HCT116 (cell line): ENCODE results near the gene SIPA1L3. TPM values are rescaled to one million over a fixed set of nuclear protein-coding genes. Genes with fewer than 3 reads are reported as not detected.

Experiments
- ATAC-seq: fragments of 200-7000 bp; cut with Tn5 transposase; 2 replicates; pipeline ENCODE4 v1.9.1; 2020; ENCODE audit warnings: mild to moderate bottlenecking, moderate library complexity
- Bru-seq: library from RNA; stranded (reverse); fragments of 400-500 nt; gene quantifications from one replicate; lab custom pipeline; 2021; lab: Mats Ljungman, UMichigan
- BruChase-seq, 2 experiments: library from RNA; stranded (reverse); fragments of 400-500 nt; gene quantifications; one replicate each; lab custom pipeline; 2021; lab: Mats Ljungman, UMichigan
- BruUV-seq: library from RNA; stranded (reverse); fragments of 400-500 nt; replicated peaks from 2 replicates; lab custom pipeline; 2021; lab: Mats Ljungman, UMichigan
- CTCF ChIA-PET: fragments of 300-600 bp; sonication (Branson Sonifier 250); formaldehyde crosslinking; loops from one replicate; lab custom pipeline; 2021; ENCODE audit warnings: antibody characterized with exemption; lab: Charles Lee
- POLR2A ChIA-PET: fragments of 300-600, 350-600 bp; sonication (Branson Sonifier 250); formaldehyde crosslinking; loops from one replicate; lab custom pipeline; 2021; ENCODE audit warnings: antibody characterized with exemption; lab: Charles Lee
- RAD21 ChIA-PET, 2 experiments: fragments of 300-600 bp; sonication (Branson Sonifier 250); formaldehyde crosslinking; loops; one replicate each; lab custom pipeline; 2023; ENCODE audit warnings: low total read pairs in 2 of 2; ENCODE audit not compliant: uncharacterized antibody in 2 of 2, unreplicated experiment in 2 of 2, low non-redundant PET in 1 of 2; lab: Charles Lee
- DNase-seq: peaks from one replicate; pipeline ENCODE4 v3.0.0-alpha.2; 2010; ENCODE audit warnings: low read depth, low spot score
- H2AFZ ChIP-seq: fragments of 200-600 bp; shearing (Covaris generic), sonication (generic); 2 replicates; pipeline ENCODE4 v1.6.1; 2017; ENCODE audit warnings: low read depth, mixed run types, mixed read lengths, antibody characterized with exemption, low read length; ENCODE audit not compliant: poor library complexity, severe bottlenecking
- H3K27ac ChIP-seq: 2 replicates; pipeline ENCODE4 v1.5.1; 2012; ENCODE audit warnings: low read depth, low read length
- H3K27me3 ChIP-seq: fragments of 200-600 bp; sonication (generic); 2 replicates; pipeline ENCODE4 v1.6.1; 2016; ENCODE audit warnings: mixed run types, low read length, mixed read lengths; ENCODE audit not compliant: insufficient read depth
- H3K36me3 ChIP-seq, 2 experiments: fragments of 200-500 bp in 1 of 2; fragments of 200-600 bp in 1 of 2; sonication (Bioruptor generic) in 1 of 2; sonication (generic) in 1 of 2; 2 replicates each; pipeline versions ENCODE4 v1.5.1 to v1.6.1; 2014 to 2016; ENCODE audit warnings: low read length in 2 of 2, inconsistent platforms in 1 of 2, mixed read lengths in 1 of 2, mixed run types in 1 of 2; ENCODE audit not compliant: insufficient read depth in 2 of 2, control insufficient read depth in 1 of 2
- H3K4me1 ChIP-seq, 2 experiments: fragments of 200-600 bp in 1 of 2; sonication (generic) in 1 of 2; 2 replicates each; pipeline versions ENCODE4 v1.5.1 to v1.6.1; 2012 to 2017; ENCODE audit warnings: low read length in 2 of 2, inconsistent platforms in 1 of 2, mild to moderate bottlenecking in 1 of 2, mixed read lengths in 1 of 2, mixed run types in 1 of 2, moderate library complexity in 1 of 2; ENCODE audit not compliant: insufficient read depth in 2 of 2, control insufficient read depth in 1 of 2
- H3K4me2 ChIP-seq: fragments of 200-600 bp; sonication (generic); 2 replicates; pipeline ENCODE4 v1.6.1; 2017; ENCODE audit warnings: mixed run types, low read length, mixed read lengths
- H3K4me3 ChIP-seq, 2 experiments: fragments of 200-600 bp in 1 of 2; sonication (generic) in 1 of 2; replicated peaks in 1 of 2; 2 replicates each; pipeline ENCODE4 v1.5.1; 2011 to 2016; ENCODE audit warnings: low read length in 2 of 2, control low read depth in 1 of 2, low read depth in 1 of 2, mild to moderate bottlenecking in 1 of 2, mixed read lengths in 1 of 2, mixed run types in 1 of 2
- H3K79me2 ChIP-seq: fragments of 200-600 bp; sonication (generic); 2 replicates; pipeline ENCODE4 v1.6.1; 2017; ENCODE audit warnings: mild to moderate bottlenecking, mixed run types, low read length, moderate library complexity, mixed read lengths; ENCODE audit not compliant: insufficient read depth
- H3K9ac ChIP-seq: fragments of 200-600 bp; sonication (generic); 2 replicates; pipeline ENCODE4 v1.6.1; 2016; ENCODE audit warnings: low read length, mixed read lengths
- H3K9me2 ChIP-seq: fragments of 200-600 bp; sonication (generic), shearing (Covaris generic); 2 replicates; pipeline ENCODE4 v1.6.1; 2017; ENCODE audit warnings: mixed run types, mild to moderate bottlenecking, moderate library complexity; ENCODE audit not compliant: insufficient read depth
- H3K9me3 ChIP-seq, 2 experiments: fragments of 200-500 bp in 1 of 2; fragments of 200-600 bp in 1 of 2; sonication (Bioruptor generic) in 1 of 2; sonication (generic) in 1 of 2; 2 replicates each; pipeline ENCODE4 v1.6.1; 2014 to 2017; ENCODE audit warnings: low read length in 2 of 2, mixed read lengths in 2 of 2, inconsistent platforms in 1 of 2, low read depth in 1 of 2, mild to moderate bottlenecking in 1 of 2, mixed run types in 1 of 2, moderate library complexity in 1 of 2; ENCODE audit not compliant: control insufficient read depth in 1 of 2, insufficient read depth in 1 of 2
- H4K20me1 ChIP-seq: fragments of 200-600 bp; sonication (generic), shearing (Covaris generic); 2 replicates; pipeline ENCODE4 v1.6.1; 2017; ENCODE audit warnings: mixed run types, mild to moderate bottlenecking, moderate library complexity; ENCODE audit not compliant: insufficient read depth
- CBX3 ChIP-seq: IDR thresholded peaks from 2 replicates; pipeline ENCODE4 v1.6.1; 2012; ENCODE audit warnings: low read depth
- EGR1 ChIP-seq: IDR thresholded peaks from 2 replicates; pipeline ENCODE4 v1.6.1; 2012; ENCODE audit warnings: low read depth
- ELF1 ChIP-seq: IDR thresholded peaks from 2 replicates; pipeline ENCODE4 v1.6.1; 2012; ENCODE audit warnings: low read depth, borderline replicate concordance
- EZH2 ChIP-seq: fragments of 200-600 bp; sonication (generic); IDR thresholded peaks from 2 replicates; pipeline ENCODE4 v1.6.1; 2017; ENCODE audit warnings: antibody characterized with exemption, mixed run types
- FOSL1 ChIP-seq: IDR thresholded peaks from 2 replicates; pipeline ENCODE4 v1.6.1; 2012; ENCODE audit warnings: low read depth
- JUND ChIP-seq: IDR thresholded peaks from 2 replicates; pipeline ENCODE4 v1.6.1; 2012
- POLR2A ChIP-seq: IDR thresholded peaks from 2 replicates; pipeline ENCODE4 v1.7.0; 2011; ENCODE audit warnings: borderline replicate concordance; ENCODE audit not compliant: insufficient read depth, insufficient read length; ENCODE audit errors: extremely low read depth
- RAD21 ChIP-seq: IDR thresholded peaks from 2 replicates; pipeline ENCODE4 v1.6.1; 2012; ENCODE audit warnings: low read depth, mild to moderate bottlenecking
- SIN3A ChIP-seq: IDR thresholded peaks from 2 replicates; pipeline ENCODE4 v1.6.1; 2012; ENCODE audit warnings: low read depth
- TCF7L2 ChIP-seq: IDR thresholded peaks from 2 replicates; pipeline ENCODE4 v1.7.0; 2011; ENCODE audit warnings: borderline replicate concordance, inconsistent platforms; ENCODE audit not compliant: insufficient read depth, insufficient read length; ENCODE audit errors: extremely low read depth
- YY1 ChIP-seq: IDR thresholded peaks from 2 replicates; pipeline ENCODE4 v1.6.1; 2011; ENCODE audit warnings: low read length, low read depth, moderate library complexity, mild to moderate bottlenecking; ENCODE audit not compliant: insufficient replicate concordance; ENCODE audit errors: extremely low read depth
- intact Hi-C: fragments of 100-400 bp; cut with micrococcal nuclease; formaldehyde crosslinking; loops from 2 replicates; pipeline ENCODE4 v1.10.0; 2022
- long read RNA-seq: library from polyadenylated mRNA; unstranded; transcript quantifications from one replicate; pipeline ENCODE4 v2.0.0, GENCODE V29; 2021; ENCODE audit not compliant: unreplicated experiment
- polyA plus RNA-seq: library from polyadenylated mRNA; unstranded; fragments of >200 nt; gene quantifications from 2 replicates; pipeline ENCODE4 v1.2.1, GENCODE V29; 2012; ENCODE audit warnings: missing spikeins
- total RNA-seq: library from RNA; stranded (reverse); gene quantifications from one replicate; pipeline ENCODE4 v1.2.1, GENCODE V29; 2021; ENCODE audit not compliant: unreplicated experiment
- TF ChIP-seq, protein P1 (sequence below), 3 experiments: fragments of 200-600 bp in 1 of 3; sonication (generic) in 1 of 3; IDR thresholded peaks in 2 of 3; conservative IDR thresholded peaks in 1 of 3; 2 replicates each; pipeline ENCODE4 v1.5.1; 2012 to 2017; ENCODE audit warnings: low read depth in 2 of 3, low read length in 2 of 3, antibody characterized with exemption in 1 of 3, borderline replicate concordance in 1 of 3, control low read depth in 1 of 3, mild to moderate bottlenecking in 1 of 3, mixed read lengths in 1 of 3, mixed run types in 1 of 3, moderate library complexity in 1 of 3; ENCODE audit not compliant: insufficient read depth in 1 of 3
- TF ChIP-seq, protein P2 (sequence below): IDR thresholded peaks from 2 replicates; pipeline ENCODE4 v1.6.1; 2012
- TF ChIP-seq, protein P3 (sequence below): IDR thresholded peaks from 2 replicates; pipeline ENCODE4 v1.6.1; 2011; ENCODE audit warnings: mild to moderate bottlenecking, low read length, moderate library complexity; ENCODE audit not compliant: insufficient replicate concordance; ENCODE audit errors: extremely low read depth
- TF ChIP-seq, protein P4 (sequence below): IDR thresholded peaks from 2 replicates; pipeline ENCODE4 v1.6.1; 2012; ENCODE audit warnings: low read depth

The SIPA1L3 gene
- total RNA-seq (41.8 TPM), Bru-seq, nascent RNA (percentile 69 among the genes with signal in this experiment), BruChase-seq, experiment 1, labeled RNA remaining after a 6-hour chase (percentile 63 among the genes with signal in this experiment), BruChase-seq, experiment 2, labeled RNA remaining after a 2-hour chase (percentile 59 among the genes with signal in this experiment)
- polyA plus RNA-seq, result 24.7 and 31.1 TPM in 2 replicates
- long read RNA-seq, partial matches to known transcripts, result 7 of 28 reads
- long read RNA-seq, other reads (novel, unspliced or antisense), result 21 of 28 reads

DNA sequence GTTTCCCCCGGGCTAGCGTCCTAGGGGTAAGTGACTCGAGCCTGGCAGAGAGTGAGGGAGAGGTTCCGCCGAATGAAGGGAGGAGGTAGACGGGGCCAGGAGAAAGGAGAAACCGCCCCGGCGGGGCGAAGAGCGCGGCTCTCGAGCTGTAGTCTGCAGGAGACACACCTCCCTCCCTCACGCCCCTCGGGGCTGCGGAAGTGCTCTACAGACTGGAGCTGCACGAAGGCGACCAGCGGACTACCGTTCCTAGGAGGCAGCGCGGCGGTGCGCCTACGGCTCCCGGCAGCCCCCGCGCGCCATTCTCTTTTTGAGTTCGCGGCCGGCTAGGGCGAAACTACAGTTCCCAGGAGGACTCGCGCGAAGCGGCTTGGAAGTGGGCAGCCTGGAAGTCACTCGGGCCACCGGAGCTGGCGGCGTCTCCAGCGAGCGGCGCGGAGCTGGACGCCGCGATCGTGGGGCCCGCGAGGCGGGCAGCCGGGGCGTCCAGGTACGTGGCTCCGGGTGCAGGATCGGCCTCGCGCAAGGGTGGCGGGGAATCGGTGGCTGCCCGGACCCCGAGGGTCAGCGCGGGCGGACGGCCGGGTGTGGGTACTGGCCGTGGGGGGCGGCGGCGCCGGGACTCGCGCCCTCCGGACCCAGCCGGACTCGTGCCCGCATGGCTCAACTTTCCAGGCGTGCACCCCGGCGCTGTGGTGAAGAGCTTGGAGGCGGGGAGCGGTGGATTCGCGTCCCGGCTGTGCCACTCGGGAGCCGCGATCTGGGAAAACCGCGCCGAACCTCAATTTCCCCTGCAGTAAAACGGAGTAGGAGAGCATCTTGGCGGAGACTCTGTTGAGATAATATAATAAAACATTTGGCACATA is at the start of gene SIPA1L3:
Gene SIPA1L3, plus strand, starts transcription at position 340 of the 866 bp plus-strand sequence. CDS start 174,358 bp downstream, outside the sequence.
- Histone ChIP-seq H3K9me3 (no peaks in the 10 kb centered on the region), H3K9me2 (no peaks in the 10 kb centered on the region), H3K36me3 (no peaks in the 10 kb centered on the region), H3K4me3 (peak within 1 kb of the TSS; percentile 74 to 82), H3K4me1 (peaks cover 7 to 27% of the 10 kb centered on the region in 2 experiments; a peak in 3 of 4 replicates), H3K79me2 (peaks cover 46% of the 10 kb centered on the region), H4K20me1 (0 out of 2 replicates have a peak, but pooled peaks cover 4% of the 10 kb centered on the region), H2AFZ (no peak within 1 kb of the TSS), H3K9ac (peak within 1 kb of the TSS; percentile 85), H3K27ac (peak within 1 kb of the TSS; percentile 85), H3K4me2 (peak within 1 kb of the TSS; percentile 98), H3K27me3 (no peaks in the 10 kb centered on the region)
- BruUV-seq, result no TSS peak
- ATAC-seq (peak; percentile 92), DNase-seq (peak; percentile 84)
- ChIA-PET CTCF (interaction anchor here (1.3 to 2.3 kb wide), 4 partner anchors 25 to 429 kb away, joined by 3 to 6 read pairs (median 5); partner anchors contain the start of gene CATSPERG), POLR2A (interaction anchor here (0.6 to 1.8 kb wide), 8 partner anchors 10 to 298 kb away, joined by 3 to 22 read pairs (median 3); no protein-coding TSS in a partner anchor), RAD21 (interaction anchor here (0.6 to 1.8 kb wide), 3 partner anchors 25 to 94 kb away, joined by 3 to 7 read pairs (median 3); no protein-coding TSS in a partner anchor)
- intact Hi-C loops, result no loop called here
- TF ChIP-seq JUND (no peak), ELF1 (peak; percentile 86; the same call in 1 of the 2 replicates), RAD21 (peak; percentile 26), EGR1 (no peak), CBX3 (no peak), FOSL1 (no peak), TCF7L2 (peak; percentile 91), SIN3A (0 out of 2 replicates have a peak, but pooled peaks have one; percentile 37), EZH2 (no peak), POLR2A (peak; percentile 38), YY1 (peak; percentile 81)
- TF ChIP-seq, protein P1, sequence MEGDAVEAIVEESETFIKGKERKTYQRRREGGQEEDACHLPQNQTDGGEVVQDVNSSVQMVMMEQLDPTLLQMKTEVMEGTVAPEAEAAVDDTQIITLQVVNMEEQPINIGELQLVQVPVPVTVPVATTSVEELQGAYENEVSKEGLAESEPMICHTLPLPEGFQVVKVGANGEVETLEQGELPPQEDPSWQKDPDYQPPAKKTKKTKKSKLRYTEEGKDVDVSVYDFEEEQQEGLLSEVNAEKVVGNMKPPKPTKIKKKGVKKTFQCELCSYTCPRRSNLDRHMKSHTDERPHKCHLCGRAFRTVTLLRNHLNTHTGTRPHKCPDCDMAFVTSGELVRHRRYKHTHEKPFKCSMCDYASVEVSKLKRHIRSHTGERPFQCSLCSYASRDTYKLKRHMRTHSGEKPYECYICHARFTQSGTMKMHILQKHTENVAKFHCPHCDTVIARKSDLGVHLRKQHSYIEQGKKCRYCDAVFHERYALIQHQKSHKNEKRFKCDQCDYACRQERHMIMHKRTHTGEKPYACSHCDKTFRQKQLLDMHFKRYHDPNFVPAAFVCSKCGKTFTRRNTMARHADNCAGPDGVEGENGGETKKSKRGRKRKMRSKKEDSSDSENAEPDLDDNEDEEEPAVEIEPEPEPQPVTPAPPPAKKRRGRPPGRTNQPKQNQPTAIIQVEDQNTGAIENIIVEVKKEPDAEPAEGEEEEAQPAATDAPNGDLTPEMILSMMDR (IDR thresholded peaks at IDR 0.05 in 2 of 3, conservative IDR thresholded peaks at IDR 0.05 in 1 of 3; ENCODE audit: borderline replicate concordance in 1 of 3, insufficient read depth in 1 of 3, low read depth in 2 of 3, low read length in 2 of 3), result no peak
- TF ChIP-seq, protein P2, sequence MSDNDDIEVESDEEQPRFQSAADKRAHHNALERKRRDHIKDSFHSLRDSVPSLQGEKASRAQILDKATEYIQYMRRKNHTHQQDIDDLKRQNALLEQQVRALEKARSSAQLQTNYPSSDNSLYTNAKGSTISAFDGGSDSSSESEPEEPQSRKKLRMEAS, result no peak; the same call in 1 of the 2 replicates
- TF ChIP-seq, protein P3, sequence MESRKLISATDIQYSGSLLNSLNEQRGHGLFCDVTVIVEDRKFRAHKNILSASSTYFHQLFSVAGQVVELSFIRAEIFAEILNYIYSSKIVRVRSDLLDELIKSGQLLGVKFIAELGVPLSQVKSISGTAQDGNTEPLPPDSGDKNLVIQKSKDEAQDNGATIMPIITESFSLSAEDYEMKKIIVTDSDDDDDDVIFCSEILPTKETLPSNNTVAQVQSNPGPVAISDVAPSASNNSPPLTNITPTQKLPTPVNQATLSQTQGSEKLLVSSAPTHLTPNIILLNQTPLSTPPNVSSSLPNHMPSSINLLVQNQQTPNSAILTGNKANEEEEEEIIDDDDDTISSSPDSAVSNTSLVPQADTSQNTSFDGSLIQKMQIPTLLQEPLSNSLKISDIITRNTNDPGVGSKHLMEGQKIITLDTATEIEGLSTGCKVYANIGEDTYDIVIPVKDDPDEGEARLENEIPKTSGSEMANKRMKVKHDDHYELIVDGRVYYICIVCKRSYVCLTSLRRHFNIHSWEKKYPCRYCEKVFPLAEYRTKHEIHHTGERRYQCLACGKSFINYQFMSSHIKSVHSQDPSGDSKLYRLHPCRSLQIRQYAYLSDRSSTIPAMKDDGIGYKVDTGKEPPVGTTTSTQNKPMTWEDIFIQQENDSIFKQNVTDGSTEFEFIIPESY, result no peak
- TF ChIP-seq, protein P4, sequence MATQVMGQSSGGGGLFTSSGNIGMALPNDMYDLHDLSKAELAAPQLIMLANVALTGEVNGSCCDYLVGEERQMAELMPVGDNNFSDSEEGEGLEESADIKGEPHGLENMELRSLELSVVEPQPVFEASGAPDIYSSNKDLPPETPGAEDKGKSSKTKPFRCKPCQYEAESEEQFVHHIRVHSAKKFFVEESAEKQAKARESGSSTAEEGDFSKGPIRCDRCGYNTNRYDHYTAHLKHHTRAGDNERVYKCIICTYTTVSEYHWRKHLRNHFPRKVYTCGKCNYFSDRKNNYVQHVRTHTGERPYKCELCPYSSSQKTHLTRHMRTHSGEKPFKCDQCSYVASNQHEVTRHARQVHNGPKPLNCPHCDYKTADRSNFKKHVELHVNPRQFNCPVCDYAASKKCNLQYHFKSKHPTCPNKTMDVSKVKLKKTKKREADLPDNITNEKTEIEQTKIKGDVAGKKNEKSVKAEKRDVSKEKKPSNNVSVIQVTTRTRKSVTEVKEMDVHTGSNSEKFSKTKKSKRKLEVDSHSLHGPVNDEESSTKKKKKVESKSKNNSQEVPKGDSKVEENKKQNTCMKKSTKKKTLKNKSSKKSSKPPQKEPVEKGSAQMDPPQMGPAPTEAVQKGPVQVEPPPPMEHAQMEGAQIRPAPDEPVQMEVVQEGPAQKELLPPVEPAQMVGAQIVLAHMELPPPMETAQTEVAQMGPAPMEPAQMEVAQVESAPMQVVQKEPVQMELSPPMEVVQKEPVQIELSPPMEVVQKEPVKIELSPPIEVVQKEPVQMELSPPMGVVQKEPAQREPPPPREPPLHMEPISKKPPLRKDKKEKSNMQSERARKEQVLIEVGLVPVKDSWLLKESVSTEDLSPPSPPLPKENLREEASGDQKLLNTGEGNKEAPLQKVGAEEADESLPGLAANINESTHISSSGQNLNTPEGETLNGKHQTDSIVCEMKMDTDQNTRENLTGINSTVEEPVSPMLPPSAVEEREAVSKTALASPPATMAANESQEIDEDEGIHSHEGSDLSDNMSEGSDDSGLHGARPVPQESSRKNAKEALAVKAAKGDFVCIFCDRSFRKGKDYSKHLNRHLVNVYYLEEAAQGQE, result no peak
